ENCODE measurements around the gene HIVEP3. TPM values are rescaled to one million over a fixed set of nuclear protein-coding genes. Genes with fewer than 3 reads are reported as not detected.

Gene HIVEP3
- total RNA-seq, 4 donors from 2014 or later = 4.6 to 8.3 (median 6.5) TPM

DNA sequence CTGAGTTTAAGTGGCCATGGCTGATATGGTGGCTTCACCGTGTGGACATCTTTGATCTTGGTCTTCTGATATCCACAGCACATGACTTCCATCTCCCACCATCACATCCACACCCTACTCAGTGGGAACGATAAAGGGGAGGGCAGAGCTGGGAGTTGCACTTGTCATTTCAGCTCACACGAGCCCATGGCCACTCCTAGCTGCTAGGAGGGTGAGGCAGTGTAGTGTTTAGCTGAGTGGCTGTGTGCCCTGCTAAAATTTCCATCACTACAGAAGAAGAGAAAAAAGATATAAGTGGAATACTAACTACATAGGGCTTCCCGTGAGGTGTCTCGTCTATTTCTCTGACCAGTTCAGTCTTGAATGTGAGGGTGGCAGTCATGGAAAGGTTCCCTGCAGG is 310.9 kb downstream of the HIVEP3 start:
- TF ChIP-seq POLR2A (IDR thresholded peaks at IDR 0.05) = no peak
- TF ChIP-seq, protein P1, sequence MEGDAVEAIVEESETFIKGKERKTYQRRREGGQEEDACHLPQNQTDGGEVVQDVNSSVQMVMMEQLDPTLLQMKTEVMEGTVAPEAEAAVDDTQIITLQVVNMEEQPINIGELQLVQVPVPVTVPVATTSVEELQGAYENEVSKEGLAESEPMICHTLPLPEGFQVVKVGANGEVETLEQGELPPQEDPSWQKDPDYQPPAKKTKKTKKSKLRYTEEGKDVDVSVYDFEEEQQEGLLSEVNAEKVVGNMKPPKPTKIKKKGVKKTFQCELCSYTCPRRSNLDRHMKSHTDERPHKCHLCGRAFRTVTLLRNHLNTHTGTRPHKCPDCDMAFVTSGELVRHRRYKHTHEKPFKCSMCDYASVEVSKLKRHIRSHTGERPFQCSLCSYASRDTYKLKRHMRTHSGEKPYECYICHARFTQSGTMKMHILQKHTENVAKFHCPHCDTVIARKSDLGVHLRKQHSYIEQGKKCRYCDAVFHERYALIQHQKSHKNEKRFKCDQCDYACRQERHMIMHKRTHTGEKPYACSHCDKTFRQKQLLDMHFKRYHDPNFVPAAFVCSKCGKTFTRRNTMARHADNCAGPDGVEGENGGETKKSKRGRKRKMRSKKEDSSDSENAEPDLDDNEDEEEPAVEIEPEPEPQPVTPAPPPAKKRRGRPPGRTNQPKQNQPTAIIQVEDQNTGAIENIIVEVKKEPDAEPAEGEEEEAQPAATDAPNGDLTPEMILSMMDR (IDR thresholded peaks at IDR 0.05) = no peak
- Histone ChIP-seq H3K4me3 (no peak overlapping the region), H3K27ac (no peak overlapping the region), H3K4me1 (no peaks in the 10 kb centered on the region), H3K27me3 (no peaks in the 10 kb centered on the region), H3K9me3 (no peaks in the 10 kb centered on the region), H3K36me3 (no peaks in the 10 kb centered on the region)
- DNase-seq = no peak

DNA sequence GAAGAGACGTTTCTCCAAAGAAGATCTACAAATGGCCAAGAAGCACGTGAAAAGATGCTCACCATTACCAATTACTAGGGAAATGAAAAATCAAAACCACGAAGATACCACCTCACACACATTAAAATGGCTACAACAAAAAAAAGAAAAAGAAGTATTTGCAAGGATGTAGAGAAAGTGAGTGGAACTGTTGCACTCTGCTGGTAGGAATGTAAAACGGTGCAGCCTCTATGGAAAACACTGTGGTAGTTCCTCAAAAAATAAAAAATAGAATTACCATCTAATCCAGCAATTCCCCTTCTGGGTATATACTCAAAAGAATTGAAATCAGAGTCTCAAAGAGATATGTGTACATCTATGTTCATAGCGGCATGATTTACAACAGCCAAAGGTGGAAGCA is 318.8 kb downstream of the HIVEP3 start:
- no peak for DNase-seq
- TF ChIP-seq, protein P1 (IDR thresholded peaks at IDR 0.05) = peak in 3 of 6 experiments; percentile 12 to 21 (median 18)
- TF ChIP-seq POLR2A (IDR thresholded peaks at IDR 0.05) = no peak

DNA sequence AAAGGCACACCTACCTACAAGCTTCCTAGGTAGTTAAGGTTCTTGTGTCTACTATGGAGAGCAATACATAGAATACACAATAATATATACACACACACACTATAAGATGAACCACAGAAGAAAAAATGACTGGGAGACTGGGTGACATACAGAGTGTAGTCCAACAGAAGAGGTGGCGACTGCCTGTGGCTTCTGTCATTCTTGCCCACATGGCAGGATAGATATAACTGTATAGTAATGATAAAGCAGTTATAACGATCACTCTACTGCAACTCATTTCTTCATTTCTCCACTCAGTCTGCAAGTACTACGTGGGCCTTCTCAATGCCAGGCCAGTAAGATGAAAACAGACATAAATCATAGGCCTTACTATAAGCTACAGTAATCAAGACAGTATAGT is 320.4 kb downstream of the HIVEP3 start:
- no peaks in the 10 kb centered on the region for H3K36me3 ChIP-seq
- H3K27me3 ChIP-seq = no peaks in the 10 kb centered on the region
- no peaks in the 10 kb centered on the region for H3K9me3 ChIP-seq
- no peak overlapping the region for H3K27ac ChIP-seq
- H3K4me3 ChIP-seq = no peak overlapping the region
- TF ChIP-seq, protein P1 (IDR thresholded peaks at IDR 0.05) = no peak
- no peak for TF ChIP-seq POLR2A (IDR thresholded peaks at IDR 0.05)
- no peak for DNase-seq
- no peaks in the 10 kb centered on the region for H3K4me1 ChIP-seq

More for the DNA sequence above, 318.8 kb downstream of the HIVEP3 start:
- no peaks in the 10 kb centered on the region for H3K27me3 ChIP-seq
- no peak overlapping the region for H3K27ac ChIP-seq
- no peak overlapping the region for H3K4me3 ChIP-seq
- H3K36me3 ChIP-seq = no peaks in the 10 kb centered on the region
- no peaks in the 10 kb centered on the region for H3K9me3 ChIP-seq
- no peaks in the 10 kb centered on the region for H3K4me1 ChIP-seq

DNA sequence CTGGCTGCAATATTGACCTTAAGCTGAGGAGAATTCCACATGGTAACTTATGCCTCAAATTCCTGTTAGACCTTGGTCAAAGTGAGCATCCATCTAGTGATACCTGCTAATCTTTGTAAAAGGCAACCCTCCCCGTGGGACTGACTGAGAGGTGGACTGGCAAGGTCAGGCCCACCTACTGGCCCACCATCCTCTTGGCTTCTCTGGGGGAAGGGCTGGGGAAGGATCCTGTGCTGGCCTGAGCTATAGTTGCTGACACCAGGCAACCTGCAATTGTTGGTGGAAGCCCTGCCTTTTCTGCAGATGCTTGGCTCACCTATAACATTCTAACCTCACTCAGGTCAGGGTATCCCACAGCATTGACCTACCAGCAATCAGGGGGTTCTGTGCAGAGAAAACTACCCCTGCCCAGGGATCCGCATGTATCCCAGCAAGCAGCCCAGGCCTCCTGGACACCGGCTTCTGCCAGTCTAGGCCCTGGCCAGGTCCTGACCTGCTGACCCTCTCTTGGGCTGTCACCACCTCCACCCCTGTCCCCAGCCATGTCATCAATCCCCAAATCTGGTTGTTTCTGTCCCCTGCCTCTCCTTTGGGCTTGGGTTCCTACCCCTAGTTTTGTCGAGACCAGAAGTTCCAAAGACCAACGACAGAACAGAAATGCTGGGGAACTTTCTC is 326.1 kb downstream of the HIVEP3 start:
- no peak for DNase-seq
- Histone ChIP-seq H3K4me3 (no peak overlapping the region), H3K27me3 (no peaks in the 10 kb centered on the region), H3K4me1 (no peaks in the 10 kb centered on the region), H3K9me3 (no peaks in the 10 kb centered on the region), H3K27ac (no peak overlapping the region), H3K36me3 (no peaks in the 10 kb centered on the region)
- TF ChIP-seq, protein P1 (IDR thresholded peaks at IDR 0.05) = no peak
- TF ChIP-seq POLR2A (IDR thresholded peaks at IDR 0.05) = no peak

DNA sequence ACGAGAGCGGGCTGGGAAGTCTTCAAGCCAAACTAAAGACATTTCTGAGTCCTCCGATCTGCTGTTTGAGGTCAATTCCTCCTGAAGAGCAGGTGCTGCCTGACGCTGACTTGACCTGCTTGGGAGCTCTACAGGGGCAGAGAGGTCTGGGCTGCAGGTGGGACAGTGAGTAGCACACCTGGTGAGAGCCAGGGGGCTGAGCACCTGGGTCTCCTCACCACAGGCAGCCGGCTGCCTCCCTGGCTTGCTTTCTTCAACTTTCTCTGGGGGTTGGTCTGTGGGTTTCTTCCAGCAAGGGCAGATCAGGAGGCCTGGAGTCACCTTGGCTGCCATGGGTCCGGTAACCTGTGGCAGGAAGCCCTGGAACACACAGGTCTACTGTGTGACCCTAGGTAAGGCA is 326.8 kb downstream of the HIVEP3 start:
- no peaks in the 10 kb centered on the region for H3K36me3 ChIP-seq
- no peak for DNase-seq
- H3K4me3 ChIP-seq = no peak overlapping the region
- no peaks in the 10 kb centered on the region for H3K27me3 ChIP-seq
- H3K27ac ChIP-seq = no peak overlapping the region
- TF ChIP-seq, protein P1 (IDR thresholded peaks at IDR 0.05) = no peak
- no peak for TF ChIP-seq POLR2A (IDR thresholded peaks at IDR 0.05)
- H3K4me1 ChIP-seq = no peaks in the 10 kb centered on the region
- no peaks in the 10 kb centered on the region for H3K9me3 ChIP-seq
